CD8-positive, alpha-beta memory T cell (primary cell): ENCODE results near the gene LRFN2. TPM values are rescaled to one million over a fixed set of nuclear protein-coding genes. Genes with fewer than 3 reads are reported as not detected.

ENCODE experiments used
- CTCF ChIA-PET: fragments of 350-600 bp; sonication (Branson Sonifier 250); formaldehyde crosslinking; loops from one replicate; lab custom pipeline; 2021; ENCODE audit warnings: antibody characterized with exemption; lab: Charles Lee
- POLR2A ChIA-PET: fragments of 350-600 bp; sonication (Branson Sonifier 250); formaldehyde crosslinking; loops from one replicate; lab custom pipeline; 2021; ENCODE audit warnings: antibody characterized with exemption; lab: Charles Lee
- DNase-seq, 5 donors: peaks; one replicate each; pipeline versions ENCODE4 v3.0.0 to v3.0.0-alpha.2; 2020 to 2022; ENCODE audit warnings: mixed read lengths in 1 of 5
- H3K27ac ChIP-seq: one replicate; pipeline ENCODE4 v1.7.0; 2013; ENCODE audit warnings: low read depth, mild to moderate bottlenecking, low read length, moderate library complexity
- H3K27me3 ChIP-seq: 2 replicates; pipeline ENCODE4 v1.7.0; 2013; ENCODE audit warnings: low read length, mild to moderate bottlenecking; ENCODE audit not compliant: insufficient read depth, poor library complexity, severe bottlenecking
- H3K36me3 ChIP-seq: 2 replicates; pipeline ENCODE4 v1.7.0; 2013; ENCODE audit warnings: mild to moderate bottlenecking, low read length, moderate library complexity; ENCODE audit not compliant: insufficient read depth
- H3K4me1 ChIP-seq: 2 replicates; pipeline ENCODE4 v1.7.0; 2013; ENCODE audit warnings: mild to moderate bottlenecking, low read length, moderate library complexity; ENCODE audit not compliant: insufficient read depth
- H3K4me3 ChIP-seq: 2 replicates; pipeline ENCODE4 v1.7.0; 2013; ENCODE audit warnings: mild to moderate bottlenecking, low read length
- H3K9me3 ChIP-seq: 2 replicates; pipeline ENCODE4 v1.7.0; 2013; ENCODE audit warnings: mild to moderate bottlenecking, low read length
- H3K27ac Mint-ChIP-seq, 8 donors: one replicate each; pipeline ENCODE4 v1.8.0; 2020 to 2021; ENCODE audit warnings: mixed read lengths in 8 of 8, mild to moderate bottlenecking in 6 of 8, inconsistent platforms in 3 of 8, moderate library complexity in 3 of 8
- H3K27me3 Mint-ChIP-seq, 2 donors: one replicate each; pipeline ENCODE4 v1.8.0; 2020 to 2021; ENCODE audit warnings: mixed read lengths in 2 of 2, mild to moderate bottlenecking in 1 of 2, moderate library complexity in 1 of 2
- H3K36me3 Mint-ChIP-seq, 3 donors: one replicate each; pipeline ENCODE4 v1.8.0; 2020 to 2021; ENCODE audit warnings: mixed read lengths in 3 of 3, inconsistent platforms in 1 of 3, mild to moderate bottlenecking in 1 of 3
- H3K4me1 Mint-ChIP-seq, 3 donors: one replicate each; pipeline ENCODE4 v1.8.0; 2020 to 2021; ENCODE audit warnings: mixed read lengths in 3 of 3, inconsistent platforms in 1 of 3, mild to moderate bottlenecking in 1 of 3
- H3K4me3 Mint-ChIP-seq, 7 donors: one replicate each; pipeline ENCODE4 v1.8.0; 2020 to 2021; ENCODE audit warnings: mixed read lengths in 7 of 7, mild to moderate bottlenecking in 6 of 7, moderate library complexity in 4 of 7, inconsistent platforms in 2 of 7
- H3K9me3 Mint-ChIP-seq, 5 donors: one replicate each; pipeline ENCODE4 v1.8.0; 2020 to 2022; ENCODE audit warnings: mixed read lengths in 5 of 5, mild to moderate bottlenecking in 3 of 5, moderate library complexity in 2 of 5, inconsistent platforms in 1 of 5
- polyA plus RNA-seq: library from polyadenylated mRNA; unstranded; fragments of 300-500 nt; fragmentation: Illumina TruSeq; gene quantifications from one replicate; pipeline ENCODE4 v1.2.3, GENCODE V29; 2021
- total RNA-seq, 2 experiments: library from RNA; stranded (reverse); gene quantifications; one replicate each; pipeline ENCODE4 v1.2.3, GENCODE V29; 2021

The LRFN2 gene
- total and polyA plus RNA-seq, 3 experiments from 2014 or later: 0.29 TPM; not detected in 2

DNA sequence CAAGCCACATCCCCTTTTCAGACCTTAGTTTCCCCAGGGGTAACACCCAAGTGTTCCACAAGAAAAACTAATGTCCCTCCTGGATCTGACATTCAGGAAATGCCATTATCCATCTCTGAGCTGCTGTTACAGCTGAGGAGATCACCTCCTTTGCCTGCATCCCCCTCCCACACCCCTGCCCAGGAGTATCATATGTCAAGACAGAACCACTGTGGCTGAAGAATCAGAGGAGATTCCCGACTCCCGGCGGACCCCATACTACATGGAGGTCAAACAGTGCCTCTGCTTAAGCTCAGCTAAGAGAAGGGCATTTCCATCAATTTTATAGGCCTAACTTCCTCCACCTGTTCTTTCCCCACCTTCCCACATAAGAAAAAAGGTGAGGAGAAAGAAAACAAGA, 36.8 kb upstream of the LRFN2 start:
- no peak overlapping the region for H3K4me3 Mint-ChIP-seq
- CTCF ChIA-PET: no interaction called here
- Histone ChIP-seq H3K27ac (no peak overlapping the region), H3K36me3 (no peaks in the 10 kb centered on the region), H3K9me3 (no peaks in the 10 kb centered on the region), H3K4me3 (no peak overlapping the region), H3K27me3 (peaks cover 3% of the 10 kb centered on the region), H3K4me1 (no peaks in the 10 kb centered on the region)
- H3K9me3 Mint-ChIP-seq: peaks cover 0 to 9% (median 3%) of the 10 kb centered on the region in 5 donors
- peaks cover 18 to 19% of the 10 kb centered on the region in 2 donors for H3K27me3 Mint-ChIP-seq
- no peak for DNase-seq
- no peak overlapping the region for H3K27ac Mint-ChIP-seq
- no peaks in the 10 kb centered on the region for H3K4me1 Mint-ChIP-seq
- POLR2A ChIA-PET: no interaction called here
- H3K36me3 Mint-ChIP-seq: no peaks in the 10 kb centered on the region

DNA sequence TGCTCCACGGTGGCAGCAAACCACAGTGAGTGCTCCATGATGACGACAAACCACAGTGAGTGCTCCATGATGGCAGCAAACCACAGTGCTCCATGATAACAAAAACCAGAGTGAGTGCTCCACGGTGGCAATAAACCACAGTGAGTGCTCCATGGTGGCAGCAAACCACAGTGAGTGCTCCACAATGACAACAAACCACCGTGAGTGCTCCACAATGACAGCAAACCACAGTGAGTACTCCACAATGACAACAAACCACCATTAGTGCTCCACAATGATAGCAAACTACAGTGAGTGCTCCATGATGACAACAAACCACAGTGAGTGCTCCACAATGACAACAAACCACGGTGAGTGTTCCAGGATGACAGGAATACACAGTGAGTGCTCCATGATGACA, 36.0 kb upstream of the LRFN2 start:
- Mint-ChIP-seq H3K4me1 (no peaks in the 10 kb centered on the region), H3K9me3 (peaks cover 0 to 9% (median 3%) of the 10 kb centered on the region in 5 donors), H3K27ac (no peak overlapping the region), H3K27me3 (peaks cover 19 to 21% of the 10 kb centered on the region in 2 donors), H3K36me3 (no peaks in the 10 kb centered on the region), H3K4me3 (no peak overlapping the region)
- Histone ChIP-seq H3K27ac (no peak overlapping the region), H3K36me3 (no peaks in the 10 kb centered on the region), H3K4me1 (no peaks in the 10 kb centered on the region), H3K27me3 (peaks cover 3% of the 10 kb centered on the region), H3K4me3 (no peak overlapping the region), H3K9me3 (no peaks in the 10 kb centered on the region)
- CTCF ChIA-PET: no interaction called here
- POLR2A ChIA-PET: no interaction called here
- DNase-seq: no peak

DNA sequence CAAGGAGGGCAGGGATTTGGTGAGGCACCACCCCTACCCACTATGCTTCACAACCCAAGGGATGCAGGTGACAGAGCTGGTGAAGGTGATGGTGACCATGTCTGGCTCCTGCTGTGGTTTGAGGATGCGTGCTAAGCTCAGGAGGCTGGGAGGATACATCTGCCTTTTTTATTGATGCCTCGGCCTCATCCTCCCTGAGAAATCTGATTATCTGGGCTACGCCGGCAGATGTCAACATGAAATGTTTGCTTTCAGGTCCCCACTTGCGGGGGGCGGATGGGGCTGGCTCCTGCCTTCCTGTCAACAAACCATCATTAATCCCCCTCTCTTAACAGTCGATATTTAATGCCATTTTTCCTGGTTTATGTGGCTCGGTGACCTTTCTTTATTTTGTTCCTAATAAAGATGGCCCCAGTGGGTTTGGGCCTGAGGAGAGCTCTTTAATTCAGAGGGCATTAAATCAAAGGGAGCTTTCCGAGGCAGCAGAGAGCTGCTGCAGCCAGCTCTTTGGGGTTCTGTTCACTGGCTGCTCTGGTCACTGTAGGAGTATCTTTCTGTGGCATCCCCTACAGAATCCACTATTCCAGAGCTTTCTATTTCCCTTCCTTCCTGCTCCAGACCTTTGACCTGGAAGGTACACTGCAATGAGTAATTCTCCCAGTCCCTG, 33.5 kb upstream of the LRFN2 start:
- DNase-seq: no peak
- H3K4me1 Mint-ChIP-seq: no peaks in the 10 kb centered on the region
- H3K27ac ChIP-seq: no peak overlapping the region
- H3K27me3 ChIP-seq: peaks cover 3% of the 10 kb centered on the region
- no peak overlapping the region for H3K4me3 Mint-ChIP-seq
- peaks cover 25 to 29% of the 10 kb centered on the region in 2 donors for H3K27me3 Mint-ChIP-seq
- H3K9me3 ChIP-seq: no peaks in the 10 kb centered on the region
- H3K27ac Mint-ChIP-seq: no peak overlapping the region
- H3K4me1 ChIP-seq: no peaks in the 10 kb centered on the region
- POLR2A ChIA-PET: no interaction called here
- H3K9me3 Mint-ChIP-seq: peaks cover 0 to 5% (median 0%) of the 10 kb centered on the region in 5 donors
- H3K4me3 ChIP-seq: no peak overlapping the region
- no peaks in the 10 kb centered on the region for H3K36me3 Mint-ChIP-seq
- CTCF ChIA-PET: no interaction called here
- H3K36me3 ChIP-seq: no peaks in the 10 kb centered on the region

DNA sequence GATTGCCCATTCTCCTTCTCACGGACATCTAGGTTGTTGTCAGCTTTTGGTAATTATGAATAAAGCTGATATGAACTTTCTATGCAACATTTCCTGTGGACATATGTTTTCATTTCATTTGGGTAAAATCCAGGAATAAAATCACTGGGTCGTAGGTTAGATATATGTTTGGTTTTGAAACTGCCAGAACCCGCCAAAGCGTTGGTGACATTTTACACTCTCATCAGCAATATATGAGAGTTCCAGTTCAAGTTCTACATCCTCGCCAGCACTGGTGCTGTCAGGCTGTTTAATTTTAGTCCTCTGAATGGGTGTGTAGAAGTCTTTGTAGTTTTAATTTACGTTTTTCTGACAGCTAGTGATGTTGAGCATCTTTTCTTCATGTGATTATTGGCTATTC, 27.5 kb upstream of the LRFN2 start:
- no peaks in the 10 kb centered on the region for H3K9me3 ChIP-seq
- peaks cover 0 to 1% (median 0%) of the 10 kb centered on the region in 5 donors for H3K9me3 Mint-ChIP-seq
- ChIA-PET CTCF (no interaction called here), POLR2A (no interaction called here)
- H3K4me3 ChIP-seq: no peak overlapping the region
- no peak overlapping the region for H3K27ac Mint-ChIP-seq
- H3K4me1 Mint-ChIP-seq: no peaks in the 10 kb centered on the region
- no peak overlapping the region for H3K4me3 Mint-ChIP-seq
- no peaks in the 10 kb centered on the region for H3K36me3 Mint-ChIP-seq
- H3K36me3 ChIP-seq: no peaks in the 10 kb centered on the region
- H3K27ac ChIP-seq: no peak overlapping the region
- H3K27me3 ChIP-seq: no peaks in the 10 kb centered on the region
- H3K4me1 ChIP-seq: no peaks in the 10 kb centered on the region
- peaks cover 19 to 43% of the 10 kb centered on the region in 2 donors for H3K27me3 Mint-ChIP-seq
- no peak for DNase-seq

DNA sequence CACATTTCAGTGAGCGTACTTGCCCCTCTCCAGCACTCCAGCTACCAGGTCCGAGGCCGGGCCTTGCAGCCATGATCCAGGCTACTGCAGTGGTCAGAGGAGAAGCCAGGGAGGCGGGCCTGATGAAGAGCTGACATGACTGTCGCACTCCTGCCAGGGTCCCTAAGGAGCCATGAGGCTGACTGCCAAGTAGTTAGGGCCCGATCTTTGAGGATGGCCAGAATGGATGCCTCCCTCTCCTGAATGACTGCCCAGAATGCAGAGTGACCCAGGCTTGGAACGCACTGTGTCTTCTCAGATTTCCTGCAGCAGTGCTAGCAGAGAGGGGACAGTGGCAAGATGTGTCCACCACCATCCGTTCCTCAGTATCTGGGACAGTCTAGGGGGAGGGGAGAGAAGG, 24.7 kb upstream of the LRFN2 start:
- no peaks in the 10 kb centered on the region for H3K9me3 ChIP-seq
- Mint-ChIP-seq H3K4me3 (peak overlapping the region in 1 of 7 donors; percentile 37), H3K4me1 (no peaks in the 10 kb centered on the region), H3K27ac (no peak overlapping the region), H3K9me3 (peaks cover 0 to 1% (median 0%) of the 10 kb centered on the region in 5 donors), H3K27me3 (peaks cover 8 to 46% of the 10 kb centered on the region in 2 donors), H3K36me3 (no peaks in the 10 kb centered on the region)
- no peaks in the 10 kb centered on the region for H3K4me1 ChIP-seq
- no peak overlapping the region for H3K27ac ChIP-seq
- DNase-seq: no peak
- ChIA-PET CTCF (no interaction called here), POLR2A (no interaction called here)
- no peaks in the 10 kb centered on the region for H3K27me3 ChIP-seq
- no peaks in the 10 kb centered on the region for H3K36me3 ChIP-seq
- H3K4me3 ChIP-seq: no peak overlapping the region

GRCh38 chr6:40611434-40611833, 24.3 kb upstream of the LRFN2 start:
- Mint-ChIP-seq H3K27ac (no peak overlapping the region), H3K4me1 (no peaks in the 10 kb centered on the region), H3K27me3 (peaks cover 4 to 45% of the 10 kb centered on the region in 2 donors), H3K9me3 (no peaks in the 10 kb centered on the region), H3K36me3 (no peaks in the 10 kb centered on the region), H3K4me3 (no peak overlapping the region)
- no peak overlapping the region for H3K4me3 ChIP-seq
- H3K27ac ChIP-seq: no peak overlapping the region
- no peaks in the 10 kb centered on the region for H3K36me3 ChIP-seq
- DNase-seq: no peak
- H3K9me3 ChIP-seq: no peaks in the 10 kb centered on the region
- ChIA-PET POLR2A (no interaction called here), CTCF (no interaction called here)
- no peaks in the 10 kb centered on the region for H3K4me1 ChIP-seq
- no peaks in the 10 kb centered on the region for H3K27me3 ChIP-seq

DNA sequence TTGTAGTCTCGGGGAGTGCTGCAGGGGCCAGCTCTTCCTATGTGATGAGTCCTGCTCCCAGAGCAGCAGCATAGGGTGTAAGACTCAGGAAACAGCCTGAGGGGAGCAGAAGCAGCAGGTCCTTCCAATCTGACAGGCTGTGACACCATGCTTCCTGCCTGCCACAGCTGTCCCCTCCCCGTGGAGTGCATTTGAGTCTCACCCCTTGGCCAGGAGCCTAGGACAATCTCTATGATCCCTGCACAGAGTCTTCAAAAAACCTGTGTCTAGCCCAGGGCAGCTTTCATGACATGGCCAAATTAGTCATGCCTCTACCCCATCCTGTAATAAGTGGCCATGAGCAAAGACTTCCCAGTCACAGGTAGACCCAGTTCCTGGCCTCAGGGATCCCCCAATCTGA, 23.1 kb upstream of the LRFN2 start:
- no peaks in the 10 kb centered on the region for H3K4me1 Mint-ChIP-seq
- Histone ChIP-seq H3K9me3 (no peaks in the 10 kb centered on the region), H3K27me3 (no peaks in the 10 kb centered on the region), H3K4me3 (no peak overlapping the region), H3K36me3 (no peaks in the 10 kb centered on the region), H3K4me1 (no peaks in the 10 kb centered on the region), H3K27ac (no peak overlapping the region)
- ChIA-PET POLR2A (no interaction called here), CTCF (no interaction called here)
- no peak for DNase-seq
- peaks cover 6 to 48% of the 10 kb centered on the region in 2 donors for H3K27me3 Mint-ChIP-seq
- H3K36me3 Mint-ChIP-seq: no peaks in the 10 kb centered on the region
- no peaks in the 10 kb centered on the region for H3K9me3 Mint-ChIP-seq
- no peak overlapping the region for H3K4me3 Mint-ChIP-seq
- no peak overlapping the region for H3K27ac Mint-ChIP-seq

DNA sequence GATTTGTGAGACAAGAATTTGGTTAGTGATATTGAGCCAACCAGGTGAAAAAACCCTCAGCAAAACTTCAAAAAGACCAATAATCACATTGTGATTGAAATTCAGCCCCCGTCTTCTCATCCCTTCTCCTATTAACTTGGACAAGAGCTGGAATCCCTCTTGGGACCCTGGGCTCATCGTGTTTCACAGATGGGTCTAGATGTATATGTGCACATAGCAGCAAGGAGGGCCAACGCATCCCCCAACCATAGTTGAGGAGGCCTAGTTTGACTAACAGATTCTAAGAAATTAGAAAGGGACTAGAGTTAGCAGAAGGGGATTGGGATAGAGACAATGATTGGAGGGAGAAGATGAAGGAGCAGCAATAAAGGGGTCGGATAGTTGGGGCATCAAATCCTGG, 19.8 kb upstream of the LRFN2 start:
- no peaks in the 10 kb centered on the region for H3K4me1 Mint-ChIP-seq
- H3K36me3 Mint-ChIP-seq: no peaks in the 10 kb centered on the region
- Histone ChIP-seq H3K27me3 (no peaks in the 10 kb centered on the region), H3K36me3 (no peaks in the 10 kb centered on the region), H3K9me3 (no peaks in the 10 kb centered on the region), H3K4me3 (no peak overlapping the region), H3K27ac (no peak overlapping the region), H3K4me1 (no peaks in the 10 kb centered on the region)
- H3K27ac Mint-ChIP-seq: no peak overlapping the region
- ChIA-PET POLR2A (no interaction called here), CTCF (no interaction called here)
- H3K4me3 Mint-ChIP-seq: no peak overlapping the region
- H3K27me3 Mint-ChIP-seq: peaks cover 16 to 58% of the 10 kb centered on the region in 2 donors
- no peaks in the 10 kb centered on the region for H3K9me3 Mint-ChIP-seq
- no peak for DNase-seq
